Ishikawa (cell line): Measurements from ENCODE around the gene L2HGDH.

Experiments used
- CEBPB ChIP-seq: IDR thresholded peaks from 2 replicates; pipeline ENCODE4 v1.6.1; 2012
- CREB1 ChIP-seq: IDR thresholded peaks from 2 replicates; pipeline ENCODE4 v1.6.1; 2012; ENCODE audit warnings: low read depth
- EGR1 ChIP-seq: IDR thresholded peaks from 2 replicates; pipeline ENCODE4 v1.6.1; 2012
- EP300 ChIP-seq: IDR thresholded peaks from 2 replicates; pipeline ENCODE4 v1.6.1; 2012; ENCODE audit warnings: borderline replicate concordance
- FOXM1 ChIP-seq: IDR thresholded peaks from 2 replicates; pipeline ENCODE4 v1.6.1; 2012; ENCODE audit warnings: low read depth, borderline replicate concordance
- NFIC ChIP-seq: IDR thresholded peaks from 2 replicates; pipeline ENCODE4 v1.6.1; 2012
- RAD21 ChIP-seq: IDR thresholded peaks from 2 replicates; pipeline ENCODE4 v1.6.1; 2012; ENCODE audit warnings: low read depth
- TAF1 ChIP-seq: IDR thresholded peaks from 2 replicates; pipeline ENCODE4 v1.6.1; 2012; ENCODE audit warnings: low read depth, mild to moderate bottlenecking
- TCF12 ChIP-seq: IDR thresholded peaks from 2 replicates; pipeline ENCODE4 v1.6.1; 2012; ENCODE audit warnings: low read depth
- TEAD4 ChIP-seq: IDR thresholded peaks from 2 replicates; pipeline ENCODE4 v1.6.1; 2012
- YY1 ChIP-seq: IDR thresholded peaks from 2 replicates; pipeline ENCODE4 v1.6.1; 2012; ENCODE audit warnings: low read depth
- ZBTB7A ChIP-seq: IDR thresholded peaks from 2 replicates; pipeline ENCODE4 v1.6.1; 2012; ENCODE audit warnings: low read depth
- TF ChIP-seq, protein P1 (sequence below): IDR thresholded peaks from 2 replicates; pipeline ENCODE4 v1.6.1; 2012; ENCODE audit warnings: low read depth, mild to moderate bottlenecking
- TF ChIP-seq, protein P2 (sequence below): IDR thresholded peaks from 2 replicates; pipeline ENCODE4 v1.6.1; 2012
- TF ChIP-seq, protein P3 (sequence below): IDR thresholded peaks from 2 replicates; pipeline ENCODE4 v1.6.1; 2012

The L2HGDH gene

DNA sequence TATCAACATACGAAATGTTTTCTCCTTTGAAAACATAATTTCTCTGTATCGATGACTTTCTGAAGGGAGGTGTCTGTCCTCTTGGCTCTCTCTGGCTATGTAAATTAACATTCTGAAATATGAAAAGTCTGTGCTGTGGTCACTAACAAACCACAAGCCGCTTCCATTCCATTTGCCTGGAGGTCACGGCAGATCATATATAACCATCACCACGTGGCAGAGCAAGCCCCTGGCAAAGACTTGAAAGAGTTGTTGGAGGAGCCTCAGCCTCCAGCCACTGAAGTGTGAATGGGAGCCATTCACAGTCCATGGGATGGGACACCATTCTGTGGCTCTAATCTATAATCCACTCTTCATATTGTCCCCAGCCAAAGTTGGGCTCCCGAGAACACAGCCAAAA is 45.1 kb upstream of the L2HGDH start:
- TF ChIP-seq YY1 (no peak), EP300 (no peak), ZBTB7A (no peak), TCF12 (no peak), CEBPB (no peak), RAD21 (no peak), CREB1 (no peak)
- TF ChIP-seq, protein P1, sequence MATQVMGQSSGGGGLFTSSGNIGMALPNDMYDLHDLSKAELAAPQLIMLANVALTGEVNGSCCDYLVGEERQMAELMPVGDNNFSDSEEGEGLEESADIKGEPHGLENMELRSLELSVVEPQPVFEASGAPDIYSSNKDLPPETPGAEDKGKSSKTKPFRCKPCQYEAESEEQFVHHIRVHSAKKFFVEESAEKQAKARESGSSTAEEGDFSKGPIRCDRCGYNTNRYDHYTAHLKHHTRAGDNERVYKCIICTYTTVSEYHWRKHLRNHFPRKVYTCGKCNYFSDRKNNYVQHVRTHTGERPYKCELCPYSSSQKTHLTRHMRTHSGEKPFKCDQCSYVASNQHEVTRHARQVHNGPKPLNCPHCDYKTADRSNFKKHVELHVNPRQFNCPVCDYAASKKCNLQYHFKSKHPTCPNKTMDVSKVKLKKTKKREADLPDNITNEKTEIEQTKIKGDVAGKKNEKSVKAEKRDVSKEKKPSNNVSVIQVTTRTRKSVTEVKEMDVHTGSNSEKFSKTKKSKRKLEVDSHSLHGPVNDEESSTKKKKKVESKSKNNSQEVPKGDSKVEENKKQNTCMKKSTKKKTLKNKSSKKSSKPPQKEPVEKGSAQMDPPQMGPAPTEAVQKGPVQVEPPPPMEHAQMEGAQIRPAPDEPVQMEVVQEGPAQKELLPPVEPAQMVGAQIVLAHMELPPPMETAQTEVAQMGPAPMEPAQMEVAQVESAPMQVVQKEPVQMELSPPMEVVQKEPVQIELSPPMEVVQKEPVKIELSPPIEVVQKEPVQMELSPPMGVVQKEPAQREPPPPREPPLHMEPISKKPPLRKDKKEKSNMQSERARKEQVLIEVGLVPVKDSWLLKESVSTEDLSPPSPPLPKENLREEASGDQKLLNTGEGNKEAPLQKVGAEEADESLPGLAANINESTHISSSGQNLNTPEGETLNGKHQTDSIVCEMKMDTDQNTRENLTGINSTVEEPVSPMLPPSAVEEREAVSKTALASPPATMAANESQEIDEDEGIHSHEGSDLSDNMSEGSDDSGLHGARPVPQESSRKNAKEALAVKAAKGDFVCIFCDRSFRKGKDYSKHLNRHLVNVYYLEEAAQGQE, result no peak
- TF ChIP-seq, protein P2, sequence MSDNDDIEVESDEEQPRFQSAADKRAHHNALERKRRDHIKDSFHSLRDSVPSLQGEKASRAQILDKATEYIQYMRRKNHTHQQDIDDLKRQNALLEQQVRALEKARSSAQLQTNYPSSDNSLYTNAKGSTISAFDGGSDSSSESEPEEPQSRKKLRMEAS, result no peak

DNA sequence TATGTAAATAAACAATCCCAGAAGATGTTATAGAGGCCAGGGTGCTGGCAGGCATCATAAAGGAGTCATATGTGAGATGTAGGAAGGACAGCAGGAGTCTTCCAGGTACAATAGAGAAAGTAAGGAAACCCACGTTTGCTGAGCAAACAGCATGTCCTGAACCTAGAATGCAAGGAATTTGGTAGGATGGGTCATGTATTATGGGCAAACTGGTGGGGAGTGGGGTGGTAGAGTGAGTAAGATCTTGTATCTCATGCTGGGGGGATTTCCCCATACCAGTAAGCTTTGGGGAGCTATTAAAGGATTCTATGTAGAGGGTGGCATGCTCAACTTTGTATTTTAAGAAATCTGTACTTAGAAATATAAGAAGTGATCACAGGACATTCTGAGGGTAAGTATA is 43.7 kb upstream of the L2HGDH start:
- no peak for TF ChIP-seq TCF12
- TF ChIP-seq RAD21, result no peak
- TF ChIP-seq, protein P2, result no peak
- TF ChIP-seq, protein P3, sequence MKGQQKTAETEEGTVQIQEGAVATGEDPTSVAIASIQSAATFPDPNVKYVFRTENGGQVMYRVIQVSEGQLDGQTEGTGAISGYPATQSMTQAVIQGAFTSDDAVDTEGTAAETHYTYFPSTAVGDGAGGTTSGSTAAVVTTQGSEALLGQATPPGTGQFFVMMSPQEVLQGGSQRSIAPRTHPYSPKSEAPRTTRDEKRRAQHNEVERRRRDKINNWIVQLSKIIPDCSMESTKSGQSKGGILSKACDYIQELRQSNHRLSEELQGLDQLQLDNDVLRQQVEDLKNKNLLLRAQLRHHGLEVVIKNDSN, result no peak
- no peak for TF ChIP-seq YY1
- TF ChIP-seq NFIC, result no peak
- no peak for TF ChIP-seq FOXM1
- TF ChIP-seq ZBTB7A, result no peak
- TF ChIP-seq TAF1, result no peak
- no peak for TF ChIP-seq CEBPB
- TF ChIP-seq EP300, result no peak
- TF ChIP-seq, protein P1, result no peak
- TF ChIP-seq EGR1, result no peak
- no peak for TF ChIP-seq TEAD4
- no peak for TF ChIP-seq CREB1

DNA sequence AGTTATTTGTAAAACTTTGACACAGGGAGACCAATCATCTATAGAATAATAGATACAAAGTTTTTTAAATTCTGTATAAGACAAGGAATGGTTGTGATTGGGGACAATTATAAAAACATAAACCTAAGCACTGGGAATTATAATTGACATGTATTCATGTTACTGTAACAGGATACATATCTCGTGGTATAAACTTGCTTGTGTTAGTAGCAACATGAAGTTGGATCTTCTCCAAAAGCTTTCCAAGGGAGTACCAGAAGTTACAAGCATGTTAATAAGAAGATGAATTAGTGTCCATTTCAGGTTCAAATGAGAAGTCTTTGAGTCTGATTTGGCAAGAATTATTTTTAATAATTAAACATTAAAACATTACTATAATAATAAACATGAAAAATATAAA is 42.5 kb upstream of the L2HGDH start:
- TF ChIP-seq EP300 (no peak), TCF12 (no peak), NFIC (no peak), FOXM1 (no peak), CREB1 (no peak), RAD21 (no peak), TEAD4 (no peak), YY1 (no peak), TAF1 (no peak)
- TF ChIP-seq, protein P1, result no peak
- TF ChIP-seq, protein P2, result no peak
- TF ChIP-seq, protein P3, result no peak

DNA sequence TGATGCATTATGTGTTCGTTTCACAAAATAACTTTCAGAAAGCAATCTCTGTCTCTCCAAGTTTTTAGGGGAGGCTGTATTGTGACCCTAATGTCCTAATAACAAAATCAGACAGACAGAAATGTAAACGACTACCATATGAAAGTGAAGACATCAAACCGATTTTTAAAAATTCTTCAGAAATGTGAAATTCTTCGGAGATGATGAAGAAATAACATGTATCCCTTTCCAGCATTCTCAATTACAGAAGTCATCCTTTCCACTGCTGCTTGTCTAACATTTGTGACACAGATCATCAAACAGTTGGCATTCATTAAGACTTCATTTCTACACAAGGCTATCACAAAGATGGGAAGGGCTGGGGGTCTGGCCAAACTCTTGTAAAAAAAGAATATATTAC is 41.1 kb upstream of the L2HGDH start:
- TF ChIP-seq TCF12 (no peak), TAF1 (no peak), TEAD4 (no peak)
- TF ChIP-seq, protein P1, result no peak
